Activated CD4-positive, alpha-beta T cell treated with anti-CD3 and anti-CD28 coated beads for 48 hours (primary cell): ENCODE results near the gene FAHD2B.
A peak's percentile ranks its signal among the peaks of the same experiment; 100 is the strongest.
"Not testable (repeated sequence)": the region's sequence is repeated elsewhere in the genome, so short reads cannot be mapped to it uniquely, and the experiment has no call there.

Experiments used
- DNase-seq: peaks from one replicate; pipeline ENCODE4 v3.0.0-alpha.2; 2020

The FAHD2B gene, protein sequence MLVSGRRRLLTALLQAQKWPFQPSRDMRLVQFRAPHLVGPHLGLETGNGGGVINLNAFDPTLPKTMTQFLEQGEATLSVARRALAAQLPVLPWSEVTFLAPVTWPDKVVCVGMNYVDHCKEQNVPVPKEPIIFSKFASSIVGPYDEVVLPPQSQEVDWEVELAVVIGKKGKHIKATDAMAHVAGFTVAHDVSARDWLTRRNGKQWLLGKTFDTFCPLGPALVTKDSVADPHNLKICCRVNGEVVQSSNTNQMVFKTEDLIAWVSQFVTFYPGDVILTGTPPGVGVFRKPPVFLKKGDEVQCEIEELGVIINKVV

DNA sequence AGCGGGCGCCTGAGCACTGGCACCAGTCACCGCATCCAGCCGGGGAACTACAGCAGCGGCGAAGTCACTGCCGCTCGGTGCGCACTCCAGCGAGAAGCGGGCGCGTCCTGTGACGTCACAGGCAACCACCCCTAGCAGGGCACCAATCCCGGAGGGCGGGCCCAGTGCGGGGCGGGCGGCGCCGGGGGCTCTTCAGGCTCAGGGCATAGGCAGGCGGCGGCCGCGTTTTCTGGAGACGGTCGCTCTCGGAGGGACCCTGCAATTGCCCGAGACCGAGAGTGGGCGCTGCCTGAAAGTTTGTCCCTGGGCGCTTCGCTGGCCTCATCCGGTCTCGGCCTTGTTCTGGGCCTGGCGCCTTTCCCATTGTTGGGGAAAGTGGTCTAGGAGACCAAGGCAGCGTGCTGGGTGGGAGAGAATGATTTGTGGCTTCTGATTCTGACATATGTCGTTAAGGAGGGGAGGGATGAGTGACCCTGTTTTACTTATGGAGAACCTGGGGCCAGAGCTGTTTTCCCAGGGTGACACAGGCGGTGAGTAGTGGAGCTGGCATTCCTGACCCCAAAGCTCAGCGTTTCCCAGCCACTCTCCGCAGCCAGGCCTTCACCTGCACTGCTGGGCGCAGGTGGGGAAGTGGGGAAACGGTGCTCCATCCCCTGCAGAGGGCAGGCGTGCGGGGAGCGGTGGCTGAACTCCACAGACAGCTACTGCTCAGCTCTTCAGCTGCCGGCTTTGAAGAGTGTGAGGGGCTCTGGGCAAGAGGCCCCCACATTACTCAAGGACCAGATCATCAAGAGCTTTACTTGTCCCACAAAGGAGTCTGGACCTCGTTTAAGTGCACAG lies at the start of gene FAHD2B:
Gene FAHD2B, minus strand, starts transcription at position 111 of the 840 bp plus-strand sequence. CDS start 3,176 bp downstream, outside the sequence.
- DNase-seq = peak; percentile 90

DNA sequence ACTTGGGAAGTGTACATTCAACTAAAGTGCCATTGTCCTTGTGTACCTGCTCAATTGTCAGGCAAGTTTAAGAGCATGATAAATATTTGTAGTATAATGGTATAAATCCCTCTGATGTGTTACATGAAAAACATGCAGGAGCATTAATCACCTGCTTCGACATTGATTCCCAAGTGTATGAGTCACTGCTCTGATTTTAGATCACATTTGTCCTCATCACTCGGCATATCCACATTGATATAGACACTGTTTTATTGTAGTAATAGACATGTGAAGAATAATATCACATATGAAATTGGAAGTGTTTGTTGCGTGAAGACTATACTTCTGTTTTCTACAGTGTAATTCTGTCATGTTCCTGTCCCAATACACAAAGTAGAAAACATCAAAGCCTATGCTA lies 49.3 kb upstream of the FAHD2B start:
- not testable (repeated sequence) for DNase-seq

DNA sequence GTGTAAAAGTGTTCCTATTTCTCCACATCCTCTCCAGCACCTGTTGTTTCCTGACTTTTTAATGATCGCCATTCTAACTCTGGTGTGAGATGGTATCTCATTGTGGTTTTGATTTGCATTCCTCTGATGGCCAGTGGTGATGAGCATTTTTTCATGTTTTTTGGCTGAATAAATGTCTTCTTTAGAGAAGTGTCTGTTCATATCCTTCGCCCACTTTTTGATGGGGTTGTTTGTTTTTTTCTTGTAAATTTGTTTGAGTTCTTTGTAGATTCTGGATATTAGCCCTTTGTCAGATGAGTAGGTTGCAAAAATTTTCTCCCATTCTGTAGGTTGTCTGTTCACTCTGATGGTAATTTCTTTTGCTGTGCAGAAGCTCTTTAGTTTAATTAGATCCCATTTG lies 34.4 kb upstream of the FAHD2B start:
- not testable (repeated sequence) for DNase-seq

DNA sequence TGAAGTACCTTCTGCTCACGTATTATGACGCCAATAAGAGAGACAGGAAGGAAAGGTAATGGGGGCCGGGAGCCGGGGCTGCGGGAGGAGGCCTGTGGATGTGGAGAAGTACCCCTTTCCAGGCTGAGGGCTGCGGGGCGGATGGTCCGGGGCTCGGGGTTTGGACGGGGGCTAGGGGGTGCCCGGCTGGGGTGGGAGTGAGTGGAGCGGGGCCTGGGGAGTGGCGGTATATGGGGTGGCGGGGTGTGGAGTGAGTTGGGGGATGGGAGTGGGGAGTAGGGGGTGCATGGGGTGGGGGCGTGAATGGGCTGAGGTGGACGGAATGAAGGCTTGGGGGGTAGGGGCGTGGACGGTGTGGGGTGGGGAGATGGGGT lies 19.2 kb upstream of the FAHD2B start:
- not testable (repeated sequence) for DNase-seq

DNA sequence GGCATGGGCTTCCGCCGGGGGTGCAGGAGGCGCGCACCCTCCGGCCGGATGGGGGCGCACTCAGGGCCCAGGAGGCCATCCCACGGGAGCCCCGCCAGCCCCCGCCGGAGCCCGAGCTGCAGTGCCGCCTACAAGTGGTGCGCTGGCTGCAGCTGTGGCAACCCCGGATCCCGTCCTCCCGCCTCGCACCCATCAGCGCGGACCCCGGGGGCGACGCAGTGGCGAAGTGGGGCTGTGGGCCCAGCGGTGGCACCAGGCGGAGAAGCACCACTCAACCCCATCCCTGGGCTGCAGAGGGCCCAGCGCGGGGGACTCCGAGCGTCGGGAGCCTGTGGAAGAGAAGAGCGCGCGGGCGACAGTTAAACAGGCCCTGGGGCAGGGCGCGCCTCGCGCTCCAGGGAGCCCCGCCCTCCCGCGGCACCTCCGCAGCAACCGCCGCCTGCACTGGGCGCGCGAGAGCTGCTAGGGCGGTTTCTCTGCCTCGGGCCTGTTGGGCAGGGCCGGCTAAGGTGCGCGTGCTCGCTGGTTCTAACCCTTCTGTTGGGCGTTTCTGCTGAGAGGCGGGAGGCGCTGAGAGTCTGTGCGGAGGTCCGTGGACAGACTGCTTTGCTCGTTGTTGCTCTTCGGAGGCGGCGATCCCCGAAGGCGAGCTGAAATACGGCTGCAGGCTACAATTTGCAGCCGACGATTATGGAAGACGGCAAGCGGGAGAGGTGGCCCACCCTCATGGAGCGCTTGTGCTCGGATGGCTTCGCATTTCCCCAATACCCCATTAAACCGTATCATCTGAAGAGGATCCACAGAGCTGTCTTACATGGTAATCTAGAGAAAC lies 18.6 kb upstream of the FAHD2B start, which contains the start of gene ANKRD36:
Gene ANKRD36, plus strand, starts transcription at position 104 of the 832 bp plus-strand sequence. Its CDS starts 587 bp downstream, at position 691.
- peak; percentile 90 for DNase-seq

DNA sequence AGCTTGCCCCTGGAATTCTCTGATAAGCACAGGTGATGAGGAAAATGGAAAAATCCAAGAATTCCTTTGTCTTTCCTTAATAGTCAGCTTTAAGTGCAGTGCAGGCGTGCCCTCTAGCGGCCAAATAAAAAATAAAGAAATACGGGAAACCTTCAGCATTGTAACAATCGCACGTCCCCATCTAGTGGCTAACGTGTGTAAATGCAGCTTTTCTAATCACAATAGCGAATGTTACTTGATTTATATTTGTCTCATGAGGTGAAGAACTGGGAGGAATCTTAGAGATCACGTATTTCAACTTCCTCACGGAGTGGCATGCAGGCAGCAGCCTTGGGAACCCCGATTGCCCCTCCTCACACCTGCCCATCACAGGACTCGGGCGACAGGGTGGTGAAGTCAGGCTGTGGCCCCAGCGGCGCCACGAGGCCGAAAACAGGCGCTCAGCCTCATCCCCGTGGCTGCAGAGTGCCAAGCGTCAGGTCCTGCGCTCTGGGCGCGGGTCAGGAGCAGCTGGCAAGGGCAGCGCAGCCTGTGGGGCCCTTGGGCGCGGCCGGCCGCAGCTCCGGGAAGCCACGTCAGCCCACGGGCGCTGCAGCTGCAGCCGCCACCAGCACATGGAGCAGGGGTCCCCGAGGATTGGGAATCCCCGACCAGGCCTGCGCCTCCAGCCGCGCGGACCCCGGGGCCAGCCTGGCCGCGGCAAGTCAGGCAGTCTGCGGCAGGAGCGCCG lies 17.8 kb upstream of the FAHD2B start:
- peak; percentile 56 for DNase-seq

DNA sequence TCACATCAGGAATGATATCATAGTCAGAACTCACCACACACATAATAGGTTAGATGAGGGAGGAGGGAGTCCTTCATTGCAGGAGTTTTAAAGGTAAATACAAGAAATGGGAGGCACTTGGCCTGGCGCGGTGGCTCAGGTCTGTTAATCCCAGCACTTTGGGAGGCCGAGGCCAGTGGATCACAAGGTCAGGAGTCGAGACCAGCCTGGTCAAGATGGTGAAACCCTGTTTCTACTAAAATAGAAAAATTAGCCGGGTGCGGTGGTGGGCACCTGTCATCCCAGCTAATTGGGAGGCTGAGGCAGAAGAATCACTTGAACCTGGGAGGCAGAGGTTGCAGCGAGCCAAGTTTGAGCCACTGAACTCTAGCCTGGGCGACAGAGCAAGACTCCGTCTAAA lies 16.6 kb upstream of the FAHD2B start:
- not testable (repeated sequence) for DNase-seq

DNA sequence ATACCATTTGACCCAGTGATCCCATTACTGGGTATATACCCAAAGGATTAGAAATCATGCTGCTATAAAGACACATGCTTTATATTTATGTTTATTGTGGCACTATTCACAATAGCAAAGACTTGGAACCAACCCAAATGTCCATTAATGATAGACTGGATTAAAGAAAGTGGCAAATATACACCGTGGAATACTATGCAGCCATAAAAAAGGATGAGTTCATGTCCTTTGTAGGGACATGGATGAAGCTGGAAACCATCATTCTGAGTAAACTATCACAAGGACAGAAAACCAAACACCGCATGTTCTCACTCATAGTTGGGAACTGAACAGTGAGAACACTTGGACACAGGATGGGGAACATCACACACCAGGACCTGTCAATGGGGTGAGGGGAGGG lies 12.2 kb upstream of the FAHD2B start:
- not testable (repeated sequence) for DNase-seq

DNA sequence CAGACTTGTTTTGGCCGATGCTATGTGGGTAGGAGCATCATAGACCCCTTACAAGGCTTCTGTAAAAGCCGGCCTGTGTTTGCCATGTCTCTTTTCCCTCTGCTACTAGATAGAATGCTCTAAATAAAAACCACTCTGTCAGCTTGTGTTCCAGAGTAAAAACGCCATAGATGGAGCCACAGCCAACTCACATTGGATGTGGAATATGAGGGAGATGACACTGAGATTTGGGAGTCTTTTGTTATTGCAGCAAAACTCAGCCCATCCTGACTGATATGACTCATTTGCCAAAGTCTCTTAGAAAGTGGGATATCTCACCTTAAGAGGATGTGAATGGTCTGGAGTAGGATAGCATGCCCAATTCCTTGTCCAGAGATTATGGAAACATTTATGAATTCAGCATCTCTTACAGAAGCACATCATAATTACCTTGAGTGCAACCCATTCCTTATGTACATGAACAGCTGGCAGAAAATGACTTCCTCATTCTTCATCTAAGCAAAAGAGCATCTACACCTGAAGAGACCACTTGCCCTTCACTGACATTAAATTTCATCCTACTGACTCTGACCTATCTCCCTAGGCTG lies 4.2 kb upstream of the FAHD2B start:
- DNase-seq = not testable (repeated sequence)

DNA sequence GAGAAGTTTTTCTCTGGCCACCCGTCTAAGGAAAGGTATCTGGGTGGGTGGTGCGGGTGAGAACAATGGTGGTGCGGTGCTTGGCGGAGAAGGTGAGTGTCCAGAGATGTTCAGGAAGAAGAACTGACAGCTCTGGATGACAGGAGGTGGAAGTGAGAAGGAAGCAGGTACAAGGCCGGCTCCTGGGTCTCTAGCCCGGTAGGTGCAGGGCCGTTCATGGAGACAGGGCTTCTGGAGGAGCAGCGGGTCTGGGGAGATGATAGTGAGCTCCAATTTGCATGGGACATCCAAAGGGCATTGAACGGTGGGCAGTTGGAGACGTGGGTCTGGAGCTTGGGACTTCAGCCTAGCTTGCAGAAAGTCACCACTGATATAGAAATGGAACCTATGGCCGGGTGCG lies 979 bp upstream of the FAHD2B start:
- no peak for DNase-seq

DNA sequence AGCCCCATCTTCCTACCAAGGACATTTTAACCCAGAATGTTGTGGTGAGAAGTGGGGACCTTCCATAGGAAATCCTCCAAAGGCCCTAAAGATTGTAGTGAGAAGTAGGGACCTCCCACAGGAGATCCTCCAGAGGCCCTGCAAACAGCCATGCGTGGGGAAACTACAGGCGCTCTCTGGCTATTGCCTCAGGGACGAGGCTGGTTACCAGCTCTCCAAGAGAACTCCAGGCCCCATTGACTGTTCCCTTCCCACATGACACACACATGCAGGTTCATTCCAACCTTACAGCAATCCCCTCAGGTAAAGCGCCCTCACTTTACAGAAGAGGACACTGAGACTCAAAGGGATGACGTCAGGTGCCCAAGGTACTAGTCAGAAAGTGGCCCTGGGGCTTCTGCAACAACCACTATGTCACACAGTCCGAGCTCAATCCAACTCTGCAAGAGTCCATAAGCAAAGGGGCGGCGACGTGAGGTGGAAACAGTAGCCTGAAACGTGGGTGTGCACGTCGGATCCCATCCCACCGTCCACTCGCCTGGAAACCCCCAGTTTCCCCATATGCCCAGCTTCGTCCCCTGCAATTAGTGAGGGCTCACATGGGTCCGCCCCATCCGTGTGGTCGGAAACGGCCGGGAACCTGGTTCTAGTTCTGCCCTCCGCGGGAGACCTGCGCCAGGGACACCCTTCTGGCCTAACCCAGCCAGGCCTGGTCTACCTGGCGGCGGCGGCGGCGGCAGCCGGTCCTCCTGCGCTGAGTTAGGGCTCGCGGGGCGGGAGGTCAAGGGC lies 505 bp downstream of the FAHD2B start:
- DNase-seq = not testable (repeated sequence)

DNA sequence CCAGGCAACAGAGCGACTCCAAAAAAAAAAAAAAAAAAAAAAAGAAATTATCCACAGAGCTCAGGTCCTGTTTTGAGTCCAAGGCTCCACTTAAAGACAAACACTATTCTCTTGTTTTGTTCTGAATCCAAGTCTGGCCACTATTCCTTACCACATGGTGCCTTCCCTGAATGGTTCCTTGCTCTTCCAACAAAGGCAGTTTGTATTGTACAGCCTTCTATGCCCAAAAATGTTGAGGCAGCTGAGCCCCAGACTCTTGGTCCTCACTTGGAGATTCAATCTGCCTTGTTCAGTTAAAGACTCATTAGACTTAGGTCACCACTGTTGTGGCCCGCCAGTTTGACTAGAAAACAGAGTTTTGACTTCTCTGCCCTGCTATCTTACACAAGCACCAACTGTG lies 1.7 kb downstream of the FAHD2B start:
- not testable (repeated sequence) for DNase-seq

DNA sequence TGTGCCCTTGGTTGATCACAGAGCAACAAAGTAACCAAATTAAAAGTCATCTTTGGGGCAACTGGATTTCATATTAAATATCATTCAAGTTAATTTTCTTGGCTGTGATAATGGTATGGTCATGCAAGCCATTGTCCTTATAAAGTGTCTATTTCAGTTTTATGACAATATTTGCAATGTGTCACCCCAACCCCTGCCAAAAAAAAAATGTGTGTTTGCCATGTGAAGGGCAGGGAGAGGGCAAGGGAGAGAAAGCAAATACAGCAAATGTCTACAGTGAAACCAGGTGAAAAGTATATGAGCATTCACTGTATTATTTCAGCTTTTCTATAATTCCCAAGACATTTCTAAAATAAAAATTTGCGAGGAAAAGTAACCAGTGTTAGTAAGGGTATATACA lies 6.0 kb downstream of the FAHD2B start:
- not testable (repeated sequence) for DNase-seq

DNA sequence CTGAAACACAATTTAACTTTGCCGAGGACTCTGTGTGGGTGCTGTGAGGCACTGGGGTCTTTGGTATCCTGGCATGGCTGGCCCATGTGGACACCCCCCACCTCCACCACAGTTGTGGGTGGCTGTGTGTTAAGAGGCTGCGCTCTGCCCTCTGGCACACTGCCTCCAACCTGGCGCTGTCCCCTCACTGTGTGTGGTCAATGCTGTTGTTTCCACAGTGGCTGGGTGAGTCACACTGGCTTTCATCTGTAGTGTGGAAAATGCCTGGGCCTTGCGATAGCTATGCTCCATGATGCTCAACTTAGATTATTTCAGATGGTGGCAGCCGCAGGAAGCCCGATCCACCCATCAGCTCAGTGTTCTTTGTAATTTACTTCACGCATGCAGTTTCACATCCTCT lies 9.6 kb downstream of the FAHD2B start:
- not testable (repeated sequence) for DNase-seq

DNA sequence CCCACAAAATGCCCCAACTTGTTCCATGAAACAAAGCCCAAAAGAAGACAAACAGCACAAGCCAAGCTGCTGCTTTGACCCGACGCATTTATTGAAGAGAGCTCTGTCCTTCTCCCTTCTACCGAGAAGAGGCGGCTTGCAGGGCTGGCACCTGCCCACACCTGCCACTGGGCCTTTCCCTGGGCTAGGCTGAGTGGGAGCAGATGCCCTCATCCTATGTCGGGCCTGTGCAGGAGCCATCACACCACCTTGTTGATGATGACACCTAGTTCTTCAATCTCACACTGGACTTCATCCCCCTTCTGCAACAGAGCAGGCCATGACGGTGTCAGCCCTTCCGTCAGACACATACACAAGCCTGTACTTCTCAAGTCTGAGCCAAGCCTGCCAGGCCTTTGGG lies 11.2 kb downstream of the FAHD2B start:
- DNase-seq = not testable (repeated sequence)

DNA sequence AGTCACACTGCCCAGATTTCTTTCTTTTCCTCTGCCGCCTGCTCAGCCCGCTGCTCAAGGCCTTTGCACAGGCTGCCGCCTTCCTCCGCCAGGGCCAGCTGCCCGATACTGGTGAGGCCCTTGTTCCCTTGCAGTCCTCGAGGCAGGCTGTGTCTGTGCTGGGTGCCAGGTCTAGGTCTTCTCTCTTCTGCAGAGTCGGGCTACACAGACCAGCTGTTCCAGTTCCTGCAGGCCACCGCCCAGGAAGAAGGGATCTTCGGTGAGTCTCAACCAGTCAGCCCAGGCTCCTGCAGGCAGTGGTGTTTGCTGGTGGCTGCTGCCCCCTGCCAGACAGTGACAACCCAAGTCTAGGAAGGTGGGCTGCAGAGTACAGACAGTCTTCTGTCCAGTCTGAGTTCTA lies 12.5 kb downstream of the FAHD2B start:
- DNase-seq = not testable (repeated sequence)

DNA sequence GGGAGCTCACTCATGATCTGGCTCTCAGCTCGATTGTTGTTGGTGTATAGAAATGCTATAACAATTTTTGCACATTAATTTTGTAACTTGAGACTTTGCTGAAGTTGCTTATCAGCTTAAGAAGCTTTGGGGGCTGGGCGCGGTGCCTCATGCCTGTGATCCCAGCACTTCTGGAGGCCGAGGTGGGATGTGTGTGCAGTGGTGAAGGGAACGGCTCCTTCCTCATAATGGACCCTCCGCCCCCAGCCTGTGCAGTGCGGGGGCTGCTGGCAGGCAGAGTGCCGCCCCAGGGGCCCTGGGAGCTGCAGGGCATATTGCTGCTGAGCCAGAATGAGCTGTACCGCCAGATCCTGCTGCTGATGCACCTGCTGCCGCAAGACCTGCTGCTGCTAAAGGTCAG lies 13.8 kb downstream of the FAHD2B start:
- not testable (repeated sequence) for DNase-seq

DNA sequence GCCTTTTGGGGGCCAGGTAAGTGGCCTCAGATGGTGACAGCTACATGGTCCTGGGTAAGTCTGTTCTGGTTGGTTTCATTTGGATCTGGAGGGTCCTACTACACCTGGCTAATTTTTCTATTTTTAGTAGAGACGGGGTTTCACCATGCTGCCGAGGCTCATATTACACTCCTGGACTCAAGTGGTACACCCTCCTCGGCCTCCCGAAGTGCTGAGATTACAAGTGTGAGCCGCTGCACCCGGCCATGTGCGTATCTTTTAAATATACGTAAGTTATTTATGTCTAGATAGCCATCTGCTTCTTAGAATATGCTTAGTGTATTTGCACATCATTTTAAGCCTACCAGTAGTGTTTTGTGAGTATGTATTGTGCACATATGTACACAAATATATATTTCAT lies 17.5 kb downstream of the FAHD2B start:
- not testable (repeated sequence) for DNase-seq

DNA sequence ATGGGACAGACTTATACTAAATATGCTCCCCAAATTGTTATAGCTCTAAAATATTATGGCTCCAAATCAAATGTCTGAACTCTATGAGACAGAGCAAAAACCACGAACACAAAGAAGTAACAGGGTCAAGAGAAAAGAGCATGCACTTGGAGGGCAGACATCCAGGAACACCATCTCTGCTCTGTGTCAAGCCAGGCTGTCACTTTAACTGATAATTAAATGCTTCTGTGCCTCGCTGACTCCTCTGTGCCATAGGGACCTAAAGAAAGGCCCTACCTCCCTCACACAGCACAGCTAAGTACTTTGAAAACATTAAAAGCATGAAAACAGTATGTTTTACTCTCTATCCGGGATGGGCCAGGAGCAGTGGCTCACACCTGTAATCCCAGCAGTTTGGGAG lies 23.8 kb downstream of the FAHD2B start:
- DNase-seq = not testable (repeated sequence)

DNA sequence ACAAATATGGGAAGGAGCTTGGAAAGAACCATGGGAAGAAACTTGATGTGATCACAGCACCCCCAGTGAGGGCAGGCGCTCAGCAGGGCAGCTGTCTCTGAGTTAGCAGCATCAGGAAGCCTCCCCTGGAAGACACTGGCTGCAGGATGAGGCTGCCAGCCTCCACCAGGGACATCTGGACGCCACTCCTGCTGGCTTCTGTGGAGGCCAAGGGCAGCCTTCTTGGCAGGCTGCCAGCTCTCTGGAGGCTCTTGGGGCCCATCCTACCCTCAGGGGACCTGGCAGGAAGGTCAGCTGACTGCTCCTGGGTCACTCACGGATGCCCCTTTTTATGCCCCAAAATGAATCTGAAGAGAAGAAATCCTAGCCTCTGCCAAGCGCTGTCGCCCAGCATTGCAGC lies 26.0 kb downstream of the FAHD2B start:
- DNase-seq = not testable (repeated sequence)

DNA sequence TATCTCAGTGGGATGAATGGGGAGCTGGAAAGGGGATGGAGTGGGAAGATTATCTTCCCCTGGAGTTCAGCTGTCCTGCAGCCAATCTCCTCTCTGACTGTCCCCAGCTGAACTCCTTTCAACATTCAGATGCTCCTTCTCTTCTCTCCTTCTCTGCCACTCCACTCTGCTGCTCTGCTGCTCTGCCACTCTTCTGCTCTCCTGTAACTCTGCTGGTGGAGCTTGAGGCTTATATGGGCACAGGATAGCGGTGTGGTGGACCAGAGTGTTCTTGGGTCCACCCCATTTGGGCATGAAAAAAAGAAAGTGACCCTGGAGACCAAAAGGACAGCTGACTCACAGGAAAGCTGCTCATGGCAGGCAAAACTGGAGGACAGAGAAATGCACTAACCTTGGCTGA lies 26.6 kb downstream of the FAHD2B start:
- DNase-seq = no peak
